Astrocyte of the cerebellum (primary cell): ENCODE measurements around the gene UBC.
"Not testable (repeated sequence)": the region's sequence is repeated elsewhere in the genome, so short reads cannot be mapped to it uniquely, and the experiment has no call there.

ENCODE experiments used
- DNase-seq: peaks from one replicate; pipeline ENCODE4 v3.0.0-alpha.2; 2011; ENCODE audit warnings: low read depth
- H3K4me3 ChIP-seq: 2 replicates; pipeline ENCODE4 v1.5.1; 2011; ENCODE audit warnings: mild to moderate bottlenecking, low read depth, low read length, moderate library complexity
- CTCF ChIP-seq: IDR thresholded peaks from 2 replicates; pipeline ENCODE4 v1.5.1; 2012; ENCODE audit warnings: low read length, low read depth, moderate library complexity, mild to moderate bottlenecking; ENCODE audit errors: missing control alignments
- in situ Hi-C: cut with HindIII; loops from 2 replicates; pipeline ENCODE4 v1.10.0; 2017; ENCODE audit warnings: low sequenced_read_pairs

Gene UBC

GRCh38 chr12:124938587-124938986 lies 24.1 kb upstream of the UBC start:
- in situ Hi-C loops = no loop called here
- peak overlapping the region; percentile 47 for H3K4me3 ChIP-seq
- DNase-seq = no peak
- no peak for TF ChIP-seq CTCF

GRCh38 chr12:124938108-124938507 lies 23.7 kb upstream of the UBC start:
- no peak overlapping the region for H3K4me3 ChIP-seq
- TF ChIP-seq CTCF = no peak
- no peak for DNase-seq
- in situ Hi-C loops = no loop called here

GRCh38 chr12:124931528-124931927 lies 17.1 kb upstream of the UBC start:
- in situ Hi-C loops, DNase-seq, H3K4me3 ChIP-seq: not testable (repeated sequence)

- in situ Hi-C loops = no loop called here
- H3K4me3 ChIP-seq = no peak overlapping the region
- no peak for TF ChIP-seq CTCF
Observed at GRCh38 chr12:124930586-124930985, 16.1 kb upstream of the UBC start.

GRCh38 chr12:124929649-124930419 lies 15.4 kb upstream of the UBC start:
- in situ Hi-C loops = no loop called here
- TF ChIP-seq CTCF = no peak
- no peak for DNase-seq
- no peak overlapping the region for H3K4me3 ChIP-seq

More at GRCh38 chr12:124930586-124930985, 16.1 kb upstream of the UBC start:
- DNase-seq = no peak

- H3K4me3 ChIP-seq = no peak overlapping the region
- no peak for DNase-seq
- no peak for TF ChIP-seq CTCF
- in situ Hi-C loops = no loop called here
Observed at GRCh38 chr12:124928912-124929530, 14.6 kb upstream of the UBC start.

GRCh38 chr12:124928095-124928911 lies 13.9 kb upstream of the UBC start:
- no peak for TF ChIP-seq CTCF
- in situ Hi-C loops = no loop called here
- peak; percentile 51 for DNase-seq
- H3K4me3 ChIP-seq = peak overlapping the region; percentile 64
